HEK293 (cell line): ENCODE results near the gene PTPN4.

Source experiments
- CTCF ChIA-PET: fragments of 350-600 bp; formaldehyde crosslinking; extraction: SDS; loops from one replicate; lab custom pipeline; 2021; ENCODE audit warnings: antibody characterized with exemption; lab: Yijun Ruan, JAX
- POLR2A ChIA-PET: fragments of 300-600 bp; formaldehyde crosslinking; extraction: SDS; loops from one replicate; lab custom pipeline; 2020; ENCODE audit warnings: antibody characterized with exemption, inconsistent platforms; lab: Yijun Ruan, JAX
- H3K27ac ChIP-seq: fragments of 200-500 bp; sonication (Bioruptor generic); 2 replicates; pipeline ENCODE4 v1.5.1; 2014; ENCODE audit warnings: low read depth, low read length, control low read depth, inconsistent platforms; ENCODE audit errors: extremely low read depth
- H3K36me3 ChIP-seq, 2 experiments: fragments of 200-500 bp in 1 of 2; sonication (Bioruptor generic) in 1 of 2; 1 replicate in 1 of 2; 2 replicates in 1 of 2; pipeline ENCODE4 v1.5.1; 2014 to 2017; ENCODE audit warnings: inconsistent platforms in 2 of 2, low read length in 2 of 2; ENCODE audit not compliant: control insufficient read depth in 2 of 2, insufficient read depth in 1 of 2
- H3K4me1 ChIP-seq: fragments of 200-500 bp; sonication (Bioruptor generic); 2 replicates; pipeline ENCODE4 v1.5.1; 2014; ENCODE audit warnings: mild to moderate bottlenecking, low read length, inconsistent platforms; ENCODE audit not compliant: control insufficient read depth, insufficient read depth
- H3K4me3 ChIP-seq: 2 replicates; pipeline ENCODE4 v1.5.1; 2011; ENCODE audit warnings: low read depth, mild to moderate bottlenecking, control low read depth, low read length, moderate library complexity
- H3K9me3 ChIP-seq: fragments of 200-500 bp; sonication (Bioruptor generic); 2 replicates; pipeline ENCODE4 v1.5.1; 2014; ENCODE audit warnings: low read depth, low read length, inconsistent platforms; ENCODE audit not compliant: control insufficient read depth, insufficient read depth
- GLIS2 ChIP-seq: fragments of 450-650 bp; formaldehyde crosslinking; IDR thresholded peaks from 2 replicates; pipeline ENCODE4 v1.5.1; 2016; ENCODE audit warnings: missing biosample characterization, missing genetic modification characterization
- MEIS1 ChIP-seq: sonication (generic); formaldehyde crosslinking; IDR thresholded peaks from 2 replicates; pipeline ENCODE4 v1.8.1; 2022; ENCODE audit warnings: missing genetic modification reagents, mild to moderate bottlenecking, borderline replicate concordance
- MZF1 ChIP-seq: fragments of 450-650 bp; formaldehyde crosslinking; IDR thresholded peaks from 2 replicates; pipeline ENCODE4 v1.5.1; 2017; ENCODE audit warnings: missing biosample characterization, missing genetic modification characterization, borderline replicate concordance
- YY2 ChIP-seq: fragments of 450-650 bp; formaldehyde crosslinking; IDR thresholded peaks from 2 replicates; pipeline ENCODE4 v1.5.1; 2016; ENCODE audit warnings: missing biosample characterization, missing genetic modification characterization
- ZIC2 ChIP-seq: fragments of 450-650 bp; formaldehyde crosslinking; IDR thresholded peaks from 2 replicates; pipeline ENCODE4 v1.5.1; 2016; ENCODE audit warnings: missing biosample characterization, missing genetic modification characterization
- ZNF19 ChIP-seq: fragments of 450-650 bp; formaldehyde crosslinking; IDR thresholded peaks from 2 replicates; pipeline ENCODE4; 2016; ENCODE audit warnings: missing biosample characterization, missing genetic modification characterization, low read depth
- ZNF335 ChIP-seq: fragments of 450-650 bp; formaldehyde crosslinking; conservative IDR thresholded peaks from 2 replicates; pipeline ENCODE4 v1.5.1; 2016; ENCODE audit warnings: missing biosample characterization, missing genetic modification characterization
- ZNF510 ChIP-seq: fragments of 450-650 bp; formaldehyde crosslinking; IDR thresholded peaks from 2 replicates; pipeline ENCODE4 v1.5.1; 2018; ENCODE audit warnings: mild to moderate bottlenecking, missing genetic modification characterization, missing biosample characterization; ENCODE audit not compliant: insufficient replicate concordance
- ZNF514 ChIP-seq: fragments of 450-650 bp; formaldehyde crosslinking; IDR thresholded peaks from 2 replicates; pipeline ENCODE4 v1.5.1; 2016; ENCODE audit warnings: missing biosample characterization, missing genetic modification characterization
- ZNF561 ChIP-seq: fragments of 450-650 bp; IDR thresholded peaks from 2 replicates; pipeline ENCODE4 v1.5.1; 2018; ENCODE audit warnings: missing biosample characterization, missing genetic modification characterization, borderline replicate concordance
- ZNF571 ChIP-seq: fragments of 450-650 bp; formaldehyde crosslinking; IDR thresholded peaks from 2 replicates; pipeline ENCODE4 v1.5.0; 2017; ENCODE audit warnings: missing biosample characterization, missing genetic modification characterization
- ZNF600 ChIP-seq: fragments of 450-650 bp; formaldehyde crosslinking; IDR thresholded peaks from 2 replicates; pipeline ENCODE4 v1.5.1; 2016; ENCODE audit warnings: missing biosample characterization, missing genetic modification characterization
- ZSCAN23 ChIP-seq: fragments of 450-650 bp; formaldehyde crosslinking; IDR thresholded peaks from 2 replicates; pipeline ENCODE4 v1.5.1; 2016; ENCODE audit warnings: missing biosample characterization, missing genetic modification characterization
- TF ChIP-seq, protein P1 (sequence below): fragments of 450-650 bp; formaldehyde crosslinking; IDR thresholded peaks from 2 replicates; pipeline ENCODE4 v1.5.1; 2016; ENCODE audit warnings: missing biosample characterization, missing genetic modification characterization
- TF ChIP-seq, protein P2 (sequence below): fragments of 450-650 bp; formaldehyde crosslinking; optimal IDR thresholded peaks from 2 replicates; pipeline ENCODE3; 2016; ENCODE audit warnings: missing biosample characterization, mild to moderate bottlenecking, missing genetic modification characterization
- TF ChIP-seq, protein P3 (sequence below): fragments of 450-650 bp; formaldehyde crosslinking; IDR thresholded peaks from 2 replicates; pipeline ENCODE4 v1.5.1; 2016; ENCODE audit warnings: missing biosample characterization, missing genetic modification characterization
- TF ChIP-seq, protein P4 (sequence below): fragments of 450-650 bp; formaldehyde crosslinking; IDR thresholded peaks from 2 replicates; pipeline ENCODE4 v1.5.1; 2016; ENCODE audit warnings: missing biosample characterization, missing genetic modification characterization, borderline replicate concordance
- TF ChIP-seq, protein P5 (sequence below): fragments of 450-650 bp; IDR thresholded peaks from 2 replicates; pipeline ENCODE4 v1.5.1; 2018; ENCODE audit warnings: missing biosample characterization, mild to moderate bottlenecking, missing genetic modification characterization

The PTPN4 gene

DNA sequence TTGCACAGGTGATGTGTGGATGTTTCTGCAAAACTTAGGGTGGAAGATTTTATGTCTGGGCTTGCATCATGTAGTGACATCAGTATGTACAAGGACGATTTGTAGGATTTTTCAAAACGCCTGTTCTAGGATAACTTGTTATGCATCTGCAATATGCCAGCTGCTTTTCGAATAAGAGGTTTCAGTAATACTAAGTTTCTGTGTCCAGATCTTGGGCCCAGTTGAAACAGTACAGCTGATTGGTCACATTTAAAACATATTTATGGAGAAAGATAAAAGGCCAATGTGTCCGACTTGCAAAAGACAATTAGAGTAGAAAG, 1.2 kb downstream of the PTPN4 start (continued):
- TF ChIP-seq YY2 (tag by site-specific recombination) (no peak), ZSCAN23 (tag by site-specific recombination) (no peak), ZNF514 (tag by site-specific recombination) (no peak), ZNF510 (tag by site-specific recombination) (no peak), MEIS1 (CRISPR knock-in tag) (no peak), ZIC2 (tag by site-specific recombination) (no peak), ZNF600 (tag by site-specific recombination) (no peak; the same call in 1 of the 2 replicates), ZNF335 (tag by site-specific recombination) (0 out of 2 replicates have a peak, but pooled peaks have one; percentile 14), ZNF571 (tag by site-specific recombination) (no peak), MZF1 (tag by site-specific recombination) (no peak), ZNF19 (no peak), GLIS2 (tag by site-specific recombination) (no peak)
- TF ChIP-seq, protein P1, sequence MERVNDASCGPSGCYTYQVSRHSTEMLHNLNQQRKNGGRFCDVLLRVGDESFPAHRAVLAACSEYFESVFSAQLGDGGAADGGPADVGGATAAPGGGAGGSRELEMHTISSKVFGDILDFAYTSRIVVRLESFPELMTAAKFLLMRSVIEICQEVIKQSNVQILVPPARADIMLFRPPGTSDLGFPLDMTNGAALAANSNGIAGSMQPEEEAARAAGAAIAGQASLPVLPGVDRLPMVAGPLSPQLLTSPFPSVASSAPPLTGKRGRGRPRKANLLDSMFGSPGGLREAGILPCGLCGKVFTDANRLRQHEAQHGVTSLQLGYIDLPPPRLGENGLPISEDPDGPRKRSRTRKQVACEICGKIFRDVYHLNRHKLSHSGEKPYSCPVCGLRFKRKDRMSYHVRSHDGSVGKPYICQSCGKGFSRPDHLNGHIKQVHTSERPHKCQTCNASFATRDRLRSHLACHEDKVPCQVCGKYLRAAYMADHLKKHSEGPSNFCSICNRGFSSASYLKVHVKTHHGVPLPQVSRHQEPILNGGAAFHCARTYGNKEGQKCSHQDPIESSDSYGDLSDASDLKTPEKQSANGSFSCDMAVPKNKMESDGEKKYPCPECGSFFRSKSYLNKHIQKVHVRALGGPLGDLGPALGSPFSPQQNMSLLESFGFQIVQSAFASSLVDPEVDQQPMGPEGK (tag by site-specific recombination), result no peak
- TF ChIP-seq, protein P2, sequence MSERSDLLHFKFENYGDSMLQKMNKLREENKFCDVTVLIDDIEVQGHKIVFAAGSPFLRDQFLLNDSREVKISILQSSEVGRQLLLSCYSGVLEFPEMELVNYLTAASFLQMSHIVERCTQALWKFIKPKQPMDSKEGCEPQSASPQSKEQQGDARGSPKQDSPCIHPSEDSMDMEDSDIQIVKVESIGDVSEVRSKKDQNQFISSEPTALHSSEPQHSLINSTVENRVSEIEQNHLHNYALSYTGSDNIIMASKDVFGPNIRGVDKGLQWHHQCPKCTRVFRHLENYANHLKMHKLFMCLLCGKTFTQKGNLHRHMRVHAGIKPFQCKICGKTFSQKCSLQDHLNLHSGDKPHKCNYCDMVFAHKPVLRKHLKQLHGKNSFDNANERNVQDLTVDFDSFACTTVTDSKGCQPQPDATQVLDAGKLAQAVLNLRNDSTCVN, result no peak
- TF ChIP-seq, all 188 proteins: peak for 5

DNA sequence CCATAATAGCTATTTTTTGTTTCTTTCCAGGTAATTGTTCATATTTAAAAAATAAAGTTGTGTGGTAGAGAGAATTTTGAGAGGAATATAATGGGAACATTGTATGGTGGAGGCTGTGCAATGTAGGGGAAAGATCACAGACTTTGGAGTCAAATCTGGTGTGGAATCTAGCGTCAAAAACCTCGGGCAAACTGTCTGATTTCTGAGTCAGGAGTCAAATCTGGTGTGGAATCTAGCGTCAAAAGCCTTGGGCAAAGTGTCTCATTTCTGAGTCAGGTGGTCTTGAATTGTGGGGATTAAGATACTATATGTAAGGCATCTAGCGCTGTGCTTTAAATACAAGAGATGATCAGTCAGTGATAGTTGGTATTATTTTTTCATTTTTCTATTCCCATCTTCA, 5.1 kb downstream of the PTPN4 start:
- H3K36me3 ChIP-seq, result no peaks in the 10 kb centered on the region
- ChIA-PET CTCF (interaction anchor here (0.9 to 1.3 kb wide), 4 partner anchors 12 to 62 kb away, joined by 3 to 5 read pairs (median 4); no protein-coding TSS in a partner anchor), POLR2A (no interaction called here)
- H3K4me1 ChIP-seq, result peaks cover 26% of the 10 kb centered on the region
- TF ChIP-seq, protein P3, sequence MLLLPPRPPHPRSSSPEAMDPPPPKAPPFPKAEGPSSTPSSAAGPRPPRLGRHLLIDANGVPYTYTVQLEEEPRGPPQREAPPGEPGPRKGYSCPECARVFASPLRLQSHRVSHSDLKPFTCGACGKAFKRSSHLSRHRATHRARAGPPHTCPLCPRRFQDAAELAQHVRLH (tag by site-specific recombination), result no peak
- TF ChIP-seq, protein P4, sequence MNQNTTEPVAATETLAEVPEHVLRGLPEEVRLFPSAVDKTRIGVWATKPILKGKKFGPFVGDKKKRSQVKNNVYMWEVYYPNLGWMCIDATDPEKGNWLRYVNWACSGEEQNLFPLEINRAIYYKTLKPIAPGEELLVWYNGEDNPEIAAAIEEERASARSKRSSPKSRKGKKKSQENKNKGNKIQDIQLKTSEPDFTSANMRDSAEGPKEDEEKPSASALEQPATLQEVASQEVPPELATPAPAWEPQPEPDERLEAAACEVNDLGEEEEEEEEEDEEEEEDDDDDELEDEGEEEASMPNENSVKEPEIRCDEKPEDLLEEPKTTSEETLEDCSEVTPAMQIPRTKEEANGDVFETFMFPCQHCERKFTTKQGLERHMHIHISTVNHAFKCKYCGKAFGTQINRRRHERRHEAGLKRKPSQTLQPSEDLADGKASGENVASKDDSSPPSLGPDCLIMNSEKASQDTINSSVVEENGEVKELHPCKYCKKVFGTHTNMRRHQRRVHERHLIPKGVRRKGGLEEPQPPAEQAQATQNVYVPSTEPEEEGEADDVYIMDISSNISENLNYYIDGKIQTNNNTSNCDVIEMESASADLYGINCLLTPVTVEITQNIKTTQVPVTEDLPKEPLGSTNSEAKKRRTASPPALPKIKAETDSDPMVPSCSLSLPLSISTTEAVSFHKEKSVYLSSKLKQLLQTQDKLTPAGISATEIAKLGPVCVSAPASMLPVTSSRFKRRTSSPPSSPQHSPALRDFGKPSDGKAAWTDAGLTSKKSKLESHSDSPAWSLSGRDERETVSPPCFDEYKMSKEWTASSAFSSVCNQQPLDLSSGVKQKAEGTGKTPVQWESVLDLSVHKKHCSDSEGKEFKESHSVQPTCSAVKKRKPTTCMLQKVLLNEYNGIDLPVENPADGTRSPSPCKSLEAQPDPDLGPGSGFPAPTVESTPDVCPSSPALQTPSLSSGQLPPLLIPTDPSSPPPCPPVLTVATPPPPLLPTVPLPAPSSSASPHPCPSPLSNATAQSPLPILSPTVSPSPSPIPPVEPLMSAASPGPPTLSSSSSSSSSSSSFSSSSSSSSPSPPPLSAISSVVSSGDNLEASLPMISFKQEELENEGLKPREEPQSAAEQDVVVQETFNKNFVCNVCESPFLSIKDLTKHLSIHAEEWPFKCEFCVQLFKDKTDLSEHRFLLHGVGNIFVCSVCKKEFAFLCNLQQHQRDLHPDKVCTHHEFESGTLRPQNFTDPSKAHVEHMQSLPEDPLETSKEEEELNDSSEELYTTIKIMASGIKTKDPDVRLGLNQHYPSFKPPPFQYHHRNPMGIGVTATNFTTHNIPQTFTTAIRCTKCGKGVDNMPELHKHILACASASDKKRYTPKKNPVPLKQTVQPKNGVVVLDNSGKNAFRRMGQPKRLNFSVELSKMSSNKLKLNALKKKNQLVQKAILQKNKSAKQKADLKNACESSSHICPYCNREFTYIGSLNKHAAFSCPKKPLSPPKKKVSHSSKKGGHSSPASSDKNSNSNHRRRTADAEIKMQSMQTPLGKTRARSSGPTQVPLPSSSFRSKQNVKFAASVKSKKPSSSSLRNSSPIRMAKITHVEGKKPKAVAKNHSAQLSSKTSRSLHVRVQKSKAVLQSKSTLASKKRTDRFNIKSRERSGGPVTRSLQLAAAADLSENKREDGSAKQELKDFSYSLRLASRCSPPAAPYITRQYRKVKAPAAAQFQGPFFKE, result no peak
- TF ChIP-seq ZNF514 (tag by site-specific recombination) (no peak), ZNF561 (tag by site-specific recombination) (no peak)
- TF ChIP-seq, protein P5, sequence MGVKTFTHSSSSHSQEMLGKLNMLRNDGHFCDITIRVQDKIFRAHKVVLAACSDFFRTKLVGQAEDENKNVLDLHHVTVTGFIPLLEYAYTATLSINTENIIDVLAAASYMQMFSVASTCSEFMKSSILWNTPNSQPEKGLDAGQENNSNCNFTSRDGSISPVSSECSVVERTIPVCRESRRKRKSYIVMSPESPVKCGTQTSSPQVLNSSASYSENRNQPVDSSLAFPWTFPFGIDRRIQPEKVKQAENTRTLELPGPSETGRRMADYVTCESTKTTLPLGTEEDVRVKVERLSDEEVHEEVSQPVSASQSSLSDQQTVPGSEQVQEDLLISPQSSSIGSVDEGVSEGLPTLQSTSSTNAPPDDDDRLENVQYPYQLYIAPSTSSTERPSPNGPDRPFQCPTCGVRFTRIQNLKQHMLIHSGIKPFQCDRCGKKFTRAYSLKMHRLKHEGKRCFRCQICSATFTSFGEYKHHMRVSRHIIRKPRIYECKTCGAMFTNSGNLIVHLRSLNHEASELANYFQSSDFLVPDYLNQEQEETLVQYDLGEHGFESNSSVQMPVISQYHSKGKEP, result no peak
- H3K4me3 ChIP-seq, result peak overlapping the region; percentile 3; the same call in 1 of the 2 replicates
- H3K9me3 ChIP-seq, result no peaks in the 10 kb centered on the region
- H3K27ac ChIP-seq, result no peak overlapping the region
